OCI-M2 (cell line): ENCODE data around the gene ARCN1.

Source experiments
- DNase-seq: peaks from one replicate; lab custom pipeline; 2025; ENCODE audit not compliant: unreplicated experiment; lab: John Stamatoyannopoulos, UW

The ARCN1 gene

DNA sequence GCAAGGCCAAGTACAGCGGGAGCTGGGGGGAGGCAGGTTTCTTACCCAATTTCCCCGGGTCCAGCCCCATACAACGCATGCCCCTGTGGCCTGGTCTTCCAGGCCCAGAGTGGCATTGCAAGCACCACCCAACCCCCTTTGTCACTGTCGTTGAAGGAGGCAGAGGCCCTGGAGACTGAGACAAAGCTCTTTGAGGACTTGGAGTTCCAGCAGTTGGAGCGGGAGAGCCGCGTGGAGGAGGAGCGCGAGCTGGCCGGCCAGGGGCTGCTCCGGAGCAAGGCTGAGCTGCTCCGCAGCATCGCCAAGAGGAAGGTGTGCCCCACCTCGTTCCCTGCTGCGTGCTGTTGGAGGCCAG, 63.0 kb downstream of the ARCN1 start:
- no peak for DNase-seq

- no peak for DNase-seq
These were observed 63.4 kb downstream of the ARCN1 start for GRCh38 chr11:118635642-118636041.

- DNase-seq: no peak
These were observed 64.5 kb downstream of the ARCN1 start for GRCh38 chr11:118636569-118637290.

DNA sequence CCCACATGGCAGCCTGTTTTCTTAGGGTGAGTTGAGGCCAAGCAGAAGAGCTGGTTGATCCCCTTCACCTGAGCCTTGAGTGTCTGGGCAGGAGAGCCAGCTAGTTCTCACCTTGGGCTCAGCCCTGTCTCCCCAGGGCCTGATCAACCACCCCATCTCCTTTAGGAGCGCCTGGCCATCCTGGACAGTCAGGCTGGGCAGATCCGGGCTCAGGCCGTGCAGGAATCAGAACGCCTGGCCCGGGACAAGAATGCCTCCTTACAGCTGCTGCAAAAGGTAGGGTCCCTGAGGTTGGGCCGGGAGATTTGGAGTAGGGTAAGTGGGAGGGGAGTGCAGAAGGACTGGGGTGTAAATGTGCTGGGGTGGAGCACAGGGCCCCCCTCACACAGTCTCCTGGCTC, 66.5 kb downstream of the ARCN1 start:
- no peak for DNase-seq

GRCh38 chr11:118639899-118640298, 67.7 kb downstream of the ARCN1 start:
- DNase-seq: no peak

DNA sequence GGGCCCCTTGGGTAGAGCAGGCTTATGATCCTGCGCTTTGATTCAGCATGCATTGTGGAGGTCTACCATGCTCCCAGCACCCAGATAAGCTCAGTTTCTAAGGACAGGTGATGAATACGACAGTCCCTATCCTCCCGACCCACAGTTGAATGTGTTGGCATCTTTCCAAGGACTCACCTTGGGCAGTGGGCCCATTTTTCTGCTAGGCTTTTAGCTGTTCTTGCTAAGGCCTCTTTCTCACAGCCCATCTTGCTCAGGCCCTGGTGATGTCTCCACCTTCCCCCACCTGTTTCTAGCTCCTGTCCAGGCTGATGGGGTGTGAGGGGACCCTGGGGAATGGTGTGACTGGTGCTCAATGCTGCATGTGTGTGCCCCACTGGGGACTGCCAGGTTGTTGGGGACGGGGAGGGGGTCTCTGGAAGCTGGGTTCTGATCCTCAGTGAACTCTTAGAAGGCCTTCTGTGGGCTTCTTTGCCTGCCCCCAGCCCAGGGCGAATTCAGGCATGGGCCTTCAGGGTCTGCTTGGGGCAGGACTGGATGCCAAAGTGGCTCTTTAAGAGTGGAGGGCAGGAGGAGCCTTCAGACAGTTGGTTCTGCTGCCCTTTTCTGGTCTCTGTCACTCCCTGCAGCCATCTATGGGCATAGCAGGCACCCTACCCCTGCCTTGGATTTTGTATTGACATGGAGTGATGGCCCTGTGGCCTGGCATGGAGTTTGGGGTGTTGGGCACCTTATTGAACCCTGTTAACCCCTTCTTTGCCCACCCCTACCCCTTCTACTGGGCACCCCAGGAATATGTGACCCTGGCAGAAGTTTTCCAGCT, 68.3 kb downstream of the ARCN1 start:
- no peak for DNase-seq

DNA sequence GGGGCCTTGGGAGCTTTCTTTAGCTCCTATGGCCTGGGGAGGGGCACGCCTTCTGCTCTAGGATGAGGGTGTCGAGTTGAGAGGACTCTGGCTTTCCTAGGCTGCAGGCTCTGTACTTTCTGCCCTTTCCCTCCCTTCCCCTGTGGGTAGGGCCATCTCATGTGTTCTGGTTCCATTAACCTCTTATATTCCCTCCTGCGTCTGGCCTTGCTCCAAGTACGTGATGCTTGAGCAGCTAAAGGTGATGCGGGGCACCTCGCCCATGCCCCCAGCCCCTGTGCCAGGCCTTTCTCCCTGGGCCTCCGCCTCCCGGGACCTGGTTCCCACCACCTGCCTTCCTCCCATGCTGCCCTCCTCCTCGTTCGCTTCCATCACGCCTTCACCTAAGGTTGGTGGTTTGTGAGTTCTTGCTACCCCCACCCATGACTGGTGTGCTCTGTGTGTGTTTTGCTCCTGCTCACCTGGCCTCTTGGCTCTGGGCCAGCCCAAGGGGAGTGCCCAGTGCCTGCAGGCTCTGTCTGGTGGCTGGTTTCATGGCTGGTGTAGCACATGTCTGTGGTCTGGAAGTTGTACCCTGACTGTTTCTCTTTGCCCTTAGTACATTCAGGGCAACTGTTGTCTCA, 69.3 kb downstream of the ARCN1 start:
- DNase-seq: no peak

- DNase-seq: no peak
These were observed 71.2 kb downstream of the ARCN1 start for GRCh38 chr11:118643142-118643994.

- DNase-seq: no peak
These were observed 71.8 kb downstream of the ARCN1 start for GRCh38 chr11:118643995-118644345.

DNA sequence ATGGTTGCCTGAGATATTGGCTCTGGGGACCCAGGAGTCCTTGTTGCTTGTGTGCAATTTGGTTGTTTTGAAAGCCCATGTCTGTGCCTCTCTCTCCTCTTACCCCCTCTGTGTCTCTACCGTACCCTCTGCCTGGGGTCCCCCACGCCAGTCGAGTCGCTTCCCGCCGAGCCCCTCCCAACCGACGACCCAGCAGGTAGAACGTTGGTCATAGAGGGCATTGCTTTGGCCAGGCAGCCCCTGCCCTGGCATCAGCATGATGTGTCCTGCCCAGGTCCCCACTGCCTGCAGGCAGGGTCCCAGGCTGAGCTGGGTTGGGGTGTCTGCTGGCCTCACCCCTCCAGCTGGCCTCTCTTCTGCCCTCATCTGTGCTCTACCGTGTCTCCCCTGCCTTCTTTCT, 72.3 kb downstream of the ARCN1 start:
- no peak for DNase-seq

DNA sequence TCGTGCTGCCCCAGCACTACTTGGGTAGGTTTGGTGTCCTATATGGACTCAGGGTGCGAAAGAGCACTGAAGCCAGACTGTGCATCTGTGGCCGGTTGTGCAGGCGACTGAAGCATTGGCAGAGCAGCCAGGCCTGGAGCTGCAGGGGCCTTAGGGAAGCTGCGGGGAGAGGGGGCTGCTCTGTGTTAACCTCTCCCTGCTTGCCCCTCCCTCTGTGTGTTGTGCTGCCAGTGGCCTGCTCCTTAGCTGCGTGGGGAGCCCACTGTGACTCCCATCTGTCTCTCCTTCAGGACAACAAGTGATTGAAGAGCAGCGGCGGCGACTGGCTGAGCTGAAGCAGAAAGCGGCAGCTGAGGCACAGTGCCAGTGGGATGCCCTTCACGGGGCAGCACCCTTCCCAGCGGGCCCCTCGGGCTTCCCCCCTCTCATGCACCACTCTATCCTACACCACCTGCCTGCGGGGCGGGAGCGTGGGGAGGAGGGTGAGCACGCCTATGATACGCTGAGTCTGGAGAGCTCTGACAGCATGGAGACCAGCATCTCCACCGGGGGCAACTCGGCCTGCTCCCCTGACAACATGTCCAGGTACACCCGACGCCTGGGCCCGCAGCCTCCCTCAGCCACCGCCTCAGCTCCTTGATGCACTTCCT, 73.0 kb downstream of the ARCN1 start:
- no peak for DNase-seq

DNA sequence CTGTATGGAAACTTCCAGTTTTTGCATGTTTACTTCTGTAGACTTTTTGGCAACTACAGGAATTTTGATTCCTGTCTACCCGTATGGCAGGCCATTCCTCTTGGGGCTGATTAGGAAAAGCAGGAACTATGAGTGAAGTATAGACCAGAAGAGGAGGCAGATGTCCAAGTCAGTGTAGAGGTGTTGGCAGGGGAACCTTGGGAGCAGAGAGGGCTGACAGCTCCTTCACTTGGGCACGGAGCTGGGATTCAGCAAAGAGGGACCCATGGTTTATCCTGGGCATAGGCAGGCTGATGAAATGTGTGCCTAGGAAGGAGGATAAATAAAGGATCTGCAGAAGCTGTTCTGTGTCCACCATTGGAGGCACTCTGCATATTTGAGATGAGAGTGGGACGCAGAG, 74.2 kb downstream of the ARCN1 start:
- no peak for DNase-seq

DNA sequence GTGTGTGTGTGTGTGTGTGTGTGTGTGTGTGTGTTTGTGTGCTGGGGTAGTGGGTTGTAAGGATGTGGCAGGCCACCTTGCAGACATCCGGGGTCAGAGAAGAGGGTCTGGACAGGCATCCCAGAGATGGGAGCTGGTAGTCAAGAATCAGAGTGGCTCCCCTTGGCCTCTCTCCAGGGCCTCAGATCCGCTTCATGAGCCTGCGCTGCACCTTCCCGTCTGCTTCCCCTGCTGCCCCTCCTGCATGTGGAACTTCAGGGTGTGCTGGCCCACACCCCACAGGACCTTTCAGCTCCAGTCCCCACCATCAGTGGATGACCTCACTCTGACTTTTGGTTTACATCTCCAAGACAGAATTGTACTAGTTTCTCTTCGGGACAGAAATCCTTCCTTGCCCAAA, 76.1 kb downstream of the ARCN1 start:
- no peak for DNase-seq

DNA sequence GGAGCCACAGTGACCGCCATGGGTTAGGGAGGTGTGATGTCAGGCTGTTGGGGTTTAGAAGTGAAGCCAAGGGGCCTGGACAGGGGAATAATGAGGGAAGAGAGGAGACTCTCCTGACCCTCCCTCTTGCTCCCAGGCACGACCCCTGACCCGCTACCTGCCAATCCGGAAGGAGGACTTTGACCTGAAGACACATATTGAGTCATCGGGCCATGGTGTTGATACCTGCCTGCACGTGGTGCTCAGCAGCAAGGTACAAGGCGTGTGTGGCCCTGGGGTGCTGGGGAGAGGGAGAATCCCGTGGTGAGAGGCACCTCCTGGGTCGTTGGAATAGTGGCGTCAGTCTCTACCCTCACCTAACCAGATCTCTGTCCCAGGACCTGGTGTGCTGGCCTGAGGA, 77.7 kb downstream of the ARCN1 start:
- no peak for DNase-seq

GRCh38 chr11:118650366-118650765, 78.2 kb downstream of the ARCN1 start:
- no peak for DNase-seq

- DNase-seq: no peak
These were observed 79.6 kb downstream of the ARCN1 start for GRCh38 chr11:118651820-118652219.
